Measurements from ENCODE around the gene PDXP. TPM values are rescaled to one million over a fixed set of nuclear protein-coding genes. Genes with fewer than 3 reads are reported as not detected.
"Not testable (repeated sequence)": the region's sequence is repeated elsewhere in the genome, so short reads cannot be mapped to it uniquely, and the experiment has no call there.

PDXP gene, protein sequence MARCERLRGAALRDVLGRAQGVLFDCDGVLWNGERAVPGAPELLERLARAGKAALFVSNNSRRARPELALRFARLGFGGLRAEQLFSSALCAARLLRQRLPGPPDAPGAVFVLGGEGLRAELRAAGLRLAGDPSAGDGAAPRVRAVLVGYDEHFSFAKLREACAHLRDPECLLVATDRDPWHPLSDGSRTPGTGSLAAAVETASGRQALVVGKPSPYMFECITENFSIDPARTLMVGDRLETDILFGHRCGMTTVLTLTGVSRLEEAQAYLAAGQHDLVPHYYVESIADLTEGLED
- 1 to 10 TPM; 2.3 to 4.1 (median 2.9) TPM for total RNA-seq

DNA sequence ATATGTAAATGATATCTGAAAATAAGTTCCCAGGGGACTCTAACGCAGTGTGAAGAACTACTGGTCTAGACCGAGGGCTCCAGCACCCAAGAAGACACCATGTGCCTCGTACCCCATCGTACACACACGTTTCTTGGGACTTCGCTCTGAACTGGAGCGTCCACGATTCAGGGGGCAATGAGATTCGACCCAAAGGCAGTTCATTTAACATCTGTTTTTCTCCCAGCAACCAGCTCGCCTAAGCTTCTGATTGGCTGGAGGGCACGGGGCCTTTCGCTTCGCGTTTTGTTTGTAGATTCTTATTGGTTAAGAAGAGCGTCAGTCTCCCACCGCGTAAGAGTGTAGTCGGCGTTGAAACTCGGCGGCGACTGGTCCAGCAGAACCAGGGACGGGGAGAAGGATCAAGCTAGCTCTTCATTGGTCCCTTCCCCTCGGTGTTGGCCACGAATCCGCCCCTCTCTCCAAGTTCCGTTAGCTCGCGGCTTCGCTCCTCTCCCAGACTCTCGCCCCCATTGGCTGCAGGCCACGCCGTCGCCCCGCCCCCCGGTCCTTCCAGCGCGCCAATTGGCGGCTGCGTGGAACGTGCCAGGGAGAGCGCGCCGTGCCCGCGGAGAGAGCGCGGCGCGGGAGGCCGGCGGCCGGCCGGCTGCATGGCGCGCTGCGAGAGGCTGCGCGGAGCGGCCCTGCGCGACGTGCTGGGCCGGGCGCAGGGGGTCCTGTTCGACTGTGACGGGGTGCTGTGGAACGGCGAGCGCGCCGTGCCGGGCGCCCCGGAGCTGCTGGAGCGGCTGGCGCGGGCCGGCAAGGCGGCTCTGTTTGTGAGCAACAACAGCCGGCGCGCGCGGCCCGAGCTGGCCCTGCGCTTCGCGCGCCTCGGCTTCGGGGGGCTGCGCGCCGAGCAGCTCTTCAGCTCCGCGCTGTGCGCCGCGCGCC lies at the start of gene PDXP:
Gene PDXP, plus strand, starts transcription at position 591 of the 933 bp plus-strand sequence. Its CDS starts 60 bp downstream, at position 651.
- intact Hi-C loops (cut with DNase I), result no loop called here
- peak; percentile 93 for DNase-seq
- Histone ChIP-seq H3K4me3 (peak within 1 kb of the TSS; percentile 48 to 86 (median 64)), H3K4me1 (peaks cover 26 to 44% (median 28%) of the 10 kb centered on the region in 3 donors), H3K27me3 (no peaks in the 10 kb centered on the region), H3K27ac (peak within 1 kb of the TSS; percentile 72 to 87 (median 82)), H3K9me3 (no peaks in the 10 kb centered on the region), H3K36me3 (peaks cover 2 to 23% (median 11%) of the 10 kb centered on the region in 3 donors)
- TF ChIP-seq, protein P1, sequence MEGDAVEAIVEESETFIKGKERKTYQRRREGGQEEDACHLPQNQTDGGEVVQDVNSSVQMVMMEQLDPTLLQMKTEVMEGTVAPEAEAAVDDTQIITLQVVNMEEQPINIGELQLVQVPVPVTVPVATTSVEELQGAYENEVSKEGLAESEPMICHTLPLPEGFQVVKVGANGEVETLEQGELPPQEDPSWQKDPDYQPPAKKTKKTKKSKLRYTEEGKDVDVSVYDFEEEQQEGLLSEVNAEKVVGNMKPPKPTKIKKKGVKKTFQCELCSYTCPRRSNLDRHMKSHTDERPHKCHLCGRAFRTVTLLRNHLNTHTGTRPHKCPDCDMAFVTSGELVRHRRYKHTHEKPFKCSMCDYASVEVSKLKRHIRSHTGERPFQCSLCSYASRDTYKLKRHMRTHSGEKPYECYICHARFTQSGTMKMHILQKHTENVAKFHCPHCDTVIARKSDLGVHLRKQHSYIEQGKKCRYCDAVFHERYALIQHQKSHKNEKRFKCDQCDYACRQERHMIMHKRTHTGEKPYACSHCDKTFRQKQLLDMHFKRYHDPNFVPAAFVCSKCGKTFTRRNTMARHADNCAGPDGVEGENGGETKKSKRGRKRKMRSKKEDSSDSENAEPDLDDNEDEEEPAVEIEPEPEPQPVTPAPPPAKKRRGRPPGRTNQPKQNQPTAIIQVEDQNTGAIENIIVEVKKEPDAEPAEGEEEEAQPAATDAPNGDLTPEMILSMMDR (IDR thresholded peaks at IDR 0.05), result no peak
- TF ChIP-seq POLR2A (IDR thresholded peaks at IDR 0.05), result peak in 3 of 4 donors; percentile 58 to 78 (median 64)
- 0 to 1% methylated on average over 14 to 18 of the region's 101 CpGs for WGBS, 2 donors

DNA sequence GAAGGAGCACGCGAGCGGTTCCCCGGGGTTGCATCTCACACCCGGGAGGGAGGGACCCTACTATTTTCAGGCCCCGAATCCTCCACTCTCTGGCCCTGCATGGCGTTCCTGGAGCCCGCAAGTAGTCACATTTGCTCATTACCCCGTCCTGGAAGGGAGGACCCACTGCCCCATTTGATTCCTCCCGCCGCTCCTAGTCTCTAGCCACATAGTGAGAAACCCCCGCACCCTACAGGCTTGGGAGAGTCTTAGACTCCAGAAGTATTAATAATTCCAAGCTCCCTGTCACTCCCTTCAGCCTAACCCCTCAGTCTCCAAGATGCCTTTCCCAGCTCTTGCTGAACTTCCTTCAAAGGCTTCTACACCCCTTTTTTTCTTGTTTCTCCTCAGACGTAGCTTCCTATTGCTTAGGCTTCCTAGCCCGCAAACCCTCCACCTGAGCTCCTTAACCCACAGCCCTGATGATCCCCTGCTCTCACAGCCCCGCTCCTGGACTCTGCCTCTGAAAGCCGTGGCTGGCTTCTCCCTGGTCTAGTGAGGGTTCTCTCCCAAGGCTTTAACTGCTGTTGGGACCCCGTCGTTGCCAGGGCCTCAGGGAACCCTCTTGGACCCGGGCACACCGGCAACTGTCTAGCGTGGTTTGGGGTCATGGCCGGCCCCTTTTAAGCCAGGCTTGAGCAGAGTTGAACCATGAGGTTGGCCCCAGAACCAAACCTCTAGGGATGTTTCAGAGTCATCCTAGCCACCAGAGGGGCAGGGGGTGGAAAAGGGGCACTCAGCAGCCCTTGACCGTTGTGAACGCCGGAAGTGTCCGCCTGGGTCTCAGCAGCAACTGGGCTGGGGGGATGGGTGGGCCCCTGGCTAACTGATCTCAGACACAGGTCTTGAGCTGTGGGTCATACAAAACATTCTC lies 49.0 kb upstream of the PDXP start:
- WGBS, 2 donors, result 1 to 6% methylated on average over 14 to 15 of the region's 26 CpGs
- H3K36me3 ChIP-seq, result peaks cover 0 to 6% (median 0%) of the 10 kb centered on the region in 3 donors
- TF ChIP-seq, protein P1 (IDR thresholded peaks at IDR 0.05), result no peak
- no peak for TF ChIP-seq POLR2A (IDR thresholded peaks at IDR 0.05)
- H3K27ac ChIP-seq, result peak overlapping the region; percentile 94 to 99 (median 96)
- H3K4me1 ChIP-seq, result peaks cover 42 to 85% (median 49%) of the 10 kb centered on the region in 3 donors
- H3K4me3 ChIP-seq, result peak overlapping the region; percentile 80 to 98 (median 91)
- H3K9me3 ChIP-seq, result no peaks in the 10 kb centered on the region
- H3K27me3 ChIP-seq, result no peaks in the 10 kb centered on the region
- no peak for DNase-seq
- intact Hi-C loops (cut with DNase I), result loop anchor here (5.0 kb wide), 1 partner anchor 47 kb away; the partner anchor contains the start of gene CDC42EP1

DNA sequence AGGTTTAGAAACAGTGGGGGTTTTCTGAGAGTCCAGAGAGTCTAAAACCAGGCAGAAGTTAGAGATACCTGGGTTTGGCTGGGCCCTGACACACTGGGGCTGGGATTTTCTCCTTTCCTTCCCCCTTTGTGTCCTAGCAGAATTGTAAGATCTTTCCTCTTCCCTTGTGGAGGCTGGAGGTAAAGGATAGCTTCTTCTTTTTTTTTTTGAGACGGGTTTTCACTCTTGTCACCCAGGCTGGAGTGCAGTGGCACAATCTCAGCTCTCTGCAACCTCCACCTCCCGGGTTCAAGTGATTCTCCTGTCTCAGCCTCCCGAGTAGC lies 48.4 kb upstream of the PDXP start:
- Histone ChIP-seq H3K36me3 (peaks cover 0 to 12% (median 0%) of the 10 kb centered on the region in 3 donors), H3K4me3 (peak overlapping the region in 3 of 4 donors; percentile 80 to 98 (median 93)), H3K4me1 (peaks cover 42 to 81% (median 49%) of the 10 kb centered on the region in 3 donors), H3K27ac (peak overlapping the region; percentile 94 to 99 (median 96))
- intact Hi-C loops (cut with DNase I); H3K9me3 ChIP-seq; H3K27me3 ChIP-seq; DNase-seq: not testable (repeated sequence)
- WGBS, 2 donors, result 52 to 68% methylated on average over 3 of the region's 3 CpGs

DNA sequence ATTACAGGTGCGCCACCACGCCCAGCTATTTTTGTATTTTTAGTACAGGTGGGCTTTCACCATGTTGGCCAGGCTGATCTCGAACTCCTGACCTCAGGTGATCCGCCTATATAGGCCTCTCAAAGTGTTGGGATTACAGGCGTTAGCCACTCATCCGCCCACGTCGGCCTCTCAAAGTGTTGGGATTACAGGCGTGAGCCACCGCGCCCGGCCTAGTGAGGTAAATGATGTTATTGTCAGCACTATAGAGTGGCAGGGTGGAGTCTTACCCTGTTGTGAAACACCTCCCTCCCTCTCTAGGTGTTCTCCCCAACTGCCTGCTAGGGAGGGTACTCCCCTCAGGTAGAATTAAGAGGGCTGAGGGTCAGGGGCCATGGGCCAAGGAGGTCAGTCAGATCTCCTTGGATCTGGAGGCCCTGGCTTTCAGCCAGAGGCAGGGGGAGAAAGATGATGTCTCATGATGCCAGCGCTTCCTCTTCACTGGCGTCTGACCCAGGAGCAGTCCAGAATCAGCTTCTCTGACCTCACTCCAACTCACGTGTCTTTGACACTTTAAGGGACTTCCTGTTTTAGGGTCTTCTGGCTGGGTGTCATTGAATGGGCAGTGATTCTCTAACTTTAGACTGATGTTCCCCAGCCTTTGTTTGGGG lies 47.9 kb upstream of the PDXP start:
- Histone ChIP-seq H3K27ac (peak overlapping the region; percentile 51 to 96 (median 95)), H3K4me3 (peak overlapping the region in 2 of 4 donors; percentile 93 to 98), H3K4me1 (peaks cover 42 to 76% (median 49%) of the 10 kb centered on the region in 3 donors), H3K9me3 (no peaks in the 10 kb centered on the region), H3K27me3 (no peaks in the 10 kb centered on the region), H3K36me3 (peaks cover 0 to 17% (median 0%) of the 10 kb centered on the region in 3 donors)
- TF ChIP-seq, protein P1 (IDR thresholded peaks at IDR 0.05), result no peak
- TF ChIP-seq POLR2A (IDR thresholded peaks at IDR 0.05), result no peak
- 59 to 67% methylated on average over 10 to 12 of the region's 15 CpGs for WGBS, 2 donors
- intact Hi-C loops (cut with DNase I), result no loop called here
- DNase-seq, result no peak

Data from esophagus squamous epithelium (tissue), 5 donors.